ENCODE measurements around the gene DCUN1D3.
A peak's percentile ranks its signal among the peaks of the same experiment; 100 is the strongest.
"Not testable (repeated sequence)": the region's sequence is repeated elsewhere in the genome, so short reads cannot be mapped to it uniquely, and the experiment has no call there.

DCUN1D3 gene

DNA sequence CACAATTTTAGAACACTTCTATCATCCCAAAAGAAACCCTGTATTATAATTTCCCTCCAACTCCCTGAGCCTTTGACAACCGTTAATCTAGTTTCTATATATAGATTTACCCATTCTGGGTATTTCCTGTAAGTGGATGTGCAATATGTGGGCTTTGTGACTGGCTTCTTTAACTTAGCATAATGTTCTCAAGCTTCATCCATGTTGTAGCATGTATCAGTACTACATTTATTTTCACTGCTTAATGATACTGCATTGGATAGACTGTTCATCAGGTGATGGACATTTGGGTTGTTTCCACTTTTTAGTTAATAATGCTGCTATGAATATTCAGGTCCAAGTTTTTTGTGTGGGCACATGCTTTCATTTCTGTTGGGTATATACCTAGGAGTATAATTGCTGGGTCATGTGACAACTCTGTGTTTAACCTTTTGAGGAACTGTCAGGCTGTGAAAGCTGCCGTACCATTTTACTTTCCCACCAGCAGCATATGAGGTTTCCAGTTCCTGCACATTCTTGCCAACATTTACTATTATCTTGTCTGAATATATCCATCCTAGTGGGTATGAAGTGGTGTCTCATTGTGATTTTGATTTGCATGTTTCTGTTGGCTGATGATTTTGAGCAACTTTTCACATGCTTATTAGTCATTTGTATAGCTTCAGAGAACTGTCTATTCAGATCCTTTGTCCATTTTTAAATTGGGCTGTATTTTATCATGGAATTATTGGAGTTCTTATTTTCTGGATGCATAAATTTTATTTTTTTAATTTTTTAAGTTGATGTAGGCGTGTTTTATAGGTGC, 77.4 kb downstream of the DCUN1D3 start:
- no peak for DNase-seq (ENCODE audit: low spot score)

DNA sequence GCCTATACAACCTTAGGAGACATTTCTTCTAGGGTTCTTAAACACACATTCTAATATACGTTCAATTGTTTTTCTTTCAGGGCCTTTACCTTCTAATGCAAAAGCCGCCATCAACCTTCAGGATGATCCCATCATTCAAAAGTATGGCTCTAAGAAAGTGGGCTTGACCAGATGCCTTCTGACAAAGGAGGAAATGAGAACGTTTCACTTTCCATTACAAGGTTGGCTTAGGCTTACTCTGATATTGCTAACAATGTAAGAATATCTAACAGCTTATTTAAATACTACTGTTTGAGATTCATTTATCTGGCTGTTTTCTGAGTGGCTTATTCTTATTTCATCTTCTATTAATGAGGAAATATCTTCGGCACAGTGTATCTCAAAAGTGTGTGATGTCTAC, 78.5 kb downstream of the DCUN1D3 start:
- DNase-seq (ENCODE audit: low spot score) = no peak

DNA sequence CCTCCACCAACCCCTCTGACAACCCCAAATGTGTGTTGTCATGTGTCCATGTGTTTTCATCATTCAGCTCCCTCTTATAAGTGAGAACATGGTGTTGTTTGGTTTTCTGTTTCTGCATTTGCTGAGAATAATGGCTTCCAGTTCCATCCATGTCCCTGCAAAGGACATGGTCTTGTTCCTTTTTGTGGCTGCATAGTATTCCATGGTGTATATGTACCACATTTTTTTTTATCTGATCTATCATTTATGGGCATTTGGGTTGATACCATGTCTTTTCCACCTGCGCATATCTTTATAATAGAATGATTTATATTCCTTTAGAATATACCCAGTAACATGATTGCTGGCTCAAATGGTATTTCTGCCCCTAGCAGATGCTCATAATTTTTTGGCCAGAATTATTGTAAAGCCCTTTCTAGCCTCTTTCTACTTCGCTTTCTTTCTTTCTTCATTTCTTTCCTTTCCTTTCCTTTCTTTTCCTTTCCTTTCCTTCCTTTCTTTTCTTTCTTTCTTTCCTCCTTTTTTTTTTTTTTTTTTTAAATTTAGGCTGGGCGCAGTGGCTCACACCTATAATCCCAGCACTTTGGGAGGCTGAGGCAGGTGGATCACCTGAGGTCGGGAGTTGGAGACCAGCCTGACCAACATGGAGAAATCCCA, 81.1 kb downstream of the DCUN1D3 start:
- DNase-seq (ENCODE audit: low spot score) = no peak

DNA sequence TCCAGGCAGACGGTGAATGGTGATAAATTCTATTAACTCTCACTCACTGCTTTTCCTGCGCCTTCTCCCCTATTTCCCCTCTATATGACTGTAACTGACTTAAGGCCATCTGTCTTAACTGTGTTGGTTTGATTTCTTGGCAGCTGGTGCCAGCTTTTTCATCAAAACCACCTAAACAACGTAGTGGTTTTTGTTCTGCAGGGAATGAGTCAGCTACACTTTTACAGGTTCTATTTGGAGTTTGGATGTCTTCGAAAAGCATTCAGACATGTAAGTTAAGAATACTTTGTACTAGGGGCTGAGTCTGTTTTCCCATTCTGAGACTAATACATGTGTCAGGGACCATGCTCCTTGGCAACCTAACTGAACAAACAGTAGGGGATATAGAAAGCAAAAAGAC, 85.4 kb downstream of the DCUN1D3 start:
- DNase-seq (ENCODE audit: low spot score) = no peak

DNA sequence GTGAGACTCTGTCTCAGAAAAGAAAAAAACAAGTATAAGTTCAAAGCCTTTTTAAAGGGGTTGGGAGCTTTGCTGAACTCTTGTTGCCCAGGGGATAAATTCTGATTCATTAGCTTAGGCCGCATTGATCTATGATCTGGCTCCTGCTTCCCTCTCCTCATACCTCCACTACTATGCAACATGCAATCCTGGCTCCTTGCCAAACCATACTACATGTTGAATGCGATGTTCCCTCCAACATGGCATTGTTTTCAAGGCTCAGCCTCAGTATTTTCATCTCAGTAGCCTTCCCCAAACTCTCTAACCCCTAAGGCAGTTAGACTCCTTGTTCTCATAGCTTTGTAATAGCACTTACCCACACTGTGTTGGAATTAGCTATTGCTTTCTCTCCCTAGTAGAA, 87.6 kb downstream of the DCUN1D3 start:
- DNase-seq (ENCODE audit: low spot score) = no peak

DNA sequence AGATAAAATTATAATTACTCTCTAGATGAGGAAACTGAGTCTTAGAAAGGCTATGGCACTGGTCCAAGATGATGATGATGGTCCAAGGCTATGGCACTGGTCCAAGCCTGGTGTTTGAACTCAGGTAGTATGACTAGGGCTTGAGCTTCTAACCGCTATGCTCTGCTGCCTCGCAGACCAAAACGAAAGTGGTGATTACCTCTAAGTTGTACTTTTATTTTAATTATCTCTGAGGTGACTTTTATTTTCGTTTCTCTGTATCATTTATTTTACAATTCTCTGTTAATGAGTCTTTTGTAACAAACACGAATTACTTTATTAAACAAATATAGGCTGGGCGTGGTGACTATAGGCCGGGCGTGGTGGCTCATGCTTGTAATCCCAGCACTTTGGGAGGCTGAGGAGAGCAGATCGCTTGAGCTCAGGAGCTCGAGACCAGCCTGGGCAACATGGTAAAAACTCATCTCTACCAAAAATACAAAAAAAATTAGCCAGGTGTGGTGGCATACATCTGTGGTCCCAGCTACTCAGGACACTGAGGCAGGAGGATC, 88.2 kb downstream of the DCUN1D3 start:
- DNase-seq (ENCODE audit: low spot score) = no peak

DNA sequence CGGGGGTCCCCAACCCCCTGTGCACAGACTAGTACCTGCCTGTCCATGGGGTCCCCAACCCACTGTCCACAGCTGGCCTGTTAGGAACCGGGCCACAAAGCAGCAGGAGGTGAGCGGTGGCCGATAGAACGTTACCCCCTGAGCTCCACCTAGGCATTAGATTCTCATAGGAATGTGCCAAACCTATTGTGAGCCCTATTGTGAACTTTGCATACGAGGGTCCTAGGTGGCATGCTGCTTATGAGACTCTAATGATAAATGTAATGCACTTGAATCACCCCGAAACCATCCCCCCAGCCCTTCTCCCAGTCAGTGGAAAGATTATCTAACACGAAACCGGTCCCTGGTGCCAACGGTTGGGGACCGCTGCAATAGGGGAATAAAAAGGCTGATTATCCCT, 92.3 kb downstream of the DCUN1D3 start:
- no peak for DNase-seq (ENCODE audit: low spot score)

DNA sequence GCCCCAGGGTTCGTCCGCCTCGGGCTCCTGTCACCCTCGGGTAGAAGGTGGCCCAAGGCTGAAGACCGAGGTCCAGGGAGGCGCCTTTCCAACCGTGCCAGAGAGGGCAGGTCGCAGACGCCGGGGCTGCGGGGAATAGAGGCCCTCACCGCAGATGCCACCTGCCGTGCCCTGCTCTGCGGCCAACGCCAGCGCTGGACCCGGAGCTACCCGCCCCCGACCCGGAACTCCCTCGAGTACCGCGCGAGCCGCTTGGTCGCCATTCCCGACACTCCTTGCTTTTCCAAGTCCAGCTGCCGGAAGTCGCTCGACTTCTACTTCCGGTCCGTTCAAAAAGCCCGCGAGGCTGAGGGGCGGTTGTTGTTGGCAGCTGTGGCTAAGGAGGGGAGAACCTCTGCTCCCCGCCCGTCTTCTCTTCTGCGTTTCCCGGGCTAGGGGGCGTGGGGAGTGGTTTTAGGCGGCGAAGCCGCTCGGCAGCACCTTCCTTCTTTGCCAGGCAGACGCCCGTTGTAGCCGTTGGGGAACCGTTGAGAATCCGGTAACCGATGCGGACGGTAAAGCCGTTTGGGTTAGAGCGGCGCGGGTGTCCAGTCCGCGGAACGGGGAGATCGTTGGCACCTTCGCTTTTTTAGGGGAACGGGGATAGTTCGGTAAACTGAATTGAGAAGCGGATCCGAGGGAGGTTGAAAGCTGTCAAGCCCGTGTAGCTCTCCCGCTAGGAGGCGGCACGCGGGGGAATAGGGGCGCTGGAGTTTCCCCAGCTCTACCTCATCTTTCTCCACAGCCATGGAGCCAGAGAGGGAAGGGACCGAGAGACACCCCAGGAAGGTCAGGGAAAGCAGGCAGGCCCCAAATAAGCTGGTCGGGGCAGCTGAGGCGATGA, 93.7 kb downstream of the DCUN1D3 start, which contains the start of the genes ERI2 and REXO5:
Gene ERI2, minus strand, starts transcription at position 305 of the 883 bp plus-strand sequence. Its CDS starts 42 bp downstream, at position 263.
Gene REXO5, plus strand, starts transcription at position 360 of the 883 bp plus-strand sequence. Its CDS starts 427 bp downstream, at position 787.
- peak; percentile 66 for DNase-seq (ENCODE audit: low spot score)

DNA sequence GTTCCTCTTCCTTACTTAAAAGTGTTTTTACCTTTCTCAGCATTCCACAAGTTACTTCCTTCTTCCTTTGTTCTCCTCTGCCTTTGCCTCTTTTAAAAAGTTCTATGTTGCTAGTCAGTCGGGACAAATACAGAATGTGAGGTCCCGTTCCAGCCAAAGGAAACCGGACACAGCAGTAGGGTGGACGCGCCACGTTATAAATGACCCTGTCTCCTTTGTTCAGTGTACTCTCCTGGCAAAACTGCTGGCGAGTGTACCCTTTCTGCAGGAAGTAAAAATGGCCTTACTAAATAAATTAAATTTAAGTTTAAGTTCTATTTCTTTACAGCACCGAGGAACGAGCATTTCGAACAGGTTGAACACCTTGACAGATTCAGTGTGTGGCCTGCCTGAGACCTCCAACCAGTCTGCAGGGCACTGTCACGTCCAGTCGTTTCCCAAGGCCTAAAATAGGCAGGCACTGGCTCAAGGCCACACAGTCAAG, 94.4 kb downstream of the DCUN1D3 start:
- DNase-seq (ENCODE audit: low spot score) = not testable (repeated sequence)

Measured in HuH-7.5 (cell line).